Activated CD8-positive, alpha-beta memory T cell treated with anti-CD3 and anti-CD28 coated beads, Interleukin-2, amount 50 U/mL, for 4 hours (primary cell): ENCODE results near the gene FAM117B.
"Not testable (repeated sequence)": the region's sequence is repeated elsewhere in the genome, so short reads cannot be mapped to it uniquely, and the experiment has no call there.

Experiments
- DNase-seq: peaks from one replicate; pipeline ENCODE4 v3.0.0-alpha.2; 2020

Gene FAM117B

GRCh38 chr2:202705446-202706020 lies 70.8 kb downstream of the FAM117B start:
- no peak for DNase-seq

- DNase-seq = not testable (repeated sequence)
Measured at GRCh38 chr2:202714971-202715935, 80.5 kb downstream of the FAM117B start.

GRCh38 chr2:202716114-202716718 lies 81.4 kb downstream of the FAM117B start:
- no peak for DNase-seq

GRCh38 chr2:202716953-202717597 lies 82.3 kb downstream of the FAM117B start:
- no peak for DNase-seq

- no peak for DNase-seq
Measured at GRCh38 chr2:202717598-202718310, 83.0 kb downstream of the FAM117B start.

GRCh38 chr2:202718614-202719013 lies 83.8 kb downstream of the FAM117B start:
- DNase-seq = no peak

GRCh38 chr2:202720226-202720625 lies 85.5 kb downstream of the FAM117B start:
- no peak for DNase-seq

- DNase-seq = no peak
Measured at GRCh38 chr2:202721621-202722020, 86.9 kb downstream of the FAM117B start.

- no peak for DNase-seq
Measured at GRCh38 chr2:202723746-202724145, 89.0 kb downstream of the FAM117B start.

GRCh38 chr2:202726070-202726469 lies 91.3 kb downstream of the FAM117B start:
- DNase-seq = no peak

- DNase-seq = no peak
Measured at GRCh38 chr2:202736826-202737225, 102.1 kb downstream of the FAM117B start.

- DNase-seq = no peak
Measured at GRCh38 chr2:202743613-202744012, 108.8 kb downstream of the FAM117B start.

GRCh38 chr2:202749477-202749876 lies 114.7 kb downstream of the FAM117B start:
- no peak for DNase-seq

GRCh38 chr2:202750763-202751427 lies 116.1 kb downstream of the FAM117B start:
- no peak for DNase-seq

- no peak for DNase-seq
Measured at GRCh38 chr2:202752071-202752470, 117.3 kb downstream of the FAM117B start.

GRCh38 chr2:202754936-202755335 lies 120.2 kb downstream of the FAM117B start:
- DNase-seq = no peak

GRCh38 chr2:202756598-202756997 lies 121.8 kb downstream of the FAM117B start:
- no peak for DNase-seq

- DNase-seq = no peak
Measured at GRCh38 chr2:202757339-202757738, 122.6 kb downstream of the FAM117B start.

- DNase-seq = no peak
Measured at GRCh38 chr2:202758128-202758527, 123.4 kb downstream of the FAM117B start.

GRCh38 chr2:202758604-202759003 lies 123.8 kb downstream of the FAM117B start:
- DNase-seq = no peak

- no peak for DNase-seq
Measured at GRCh38 chr2:202760848-202761247, 126.1 kb downstream of the FAM117B start.

GRCh38 chr2:202762556-202762955 lies 127.8 kb downstream of the FAM117B start:
- DNase-seq = no peak
